ENCODE data around the gene OR13C8.
"Not testable (repeated sequence)": the region's sequence is repeated elsewhere in the genome, so short reads cannot be mapped to it uniquely, and the experiment has no call there.

Gene OR13C8

DNA sequence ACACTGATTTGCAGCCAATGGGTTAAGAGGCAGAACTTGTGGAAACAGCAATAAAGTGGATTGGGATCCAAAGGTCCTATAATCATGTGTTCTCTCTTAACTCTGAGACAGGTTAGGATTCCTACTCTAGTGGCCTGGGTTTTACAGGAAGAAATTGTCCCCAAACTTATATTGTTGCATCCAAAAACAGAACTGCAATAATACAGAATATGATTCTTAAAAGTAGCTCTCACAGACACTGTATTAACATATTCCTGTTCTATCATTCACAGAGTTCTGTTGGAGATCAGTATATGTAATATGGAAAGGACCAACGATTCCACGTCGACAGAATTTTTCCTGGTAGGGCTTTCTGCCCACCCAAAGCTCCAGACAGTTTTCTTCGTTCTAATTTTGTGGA lies at the start of gene OR13C8:
Gene OR13C8, plus strand, starts transcription at position 301 of the 400 bp plus-strand sequence. Its CDS starts 0 bp downstream, at position 301.
- DNase-seq: no peak

DNA sequence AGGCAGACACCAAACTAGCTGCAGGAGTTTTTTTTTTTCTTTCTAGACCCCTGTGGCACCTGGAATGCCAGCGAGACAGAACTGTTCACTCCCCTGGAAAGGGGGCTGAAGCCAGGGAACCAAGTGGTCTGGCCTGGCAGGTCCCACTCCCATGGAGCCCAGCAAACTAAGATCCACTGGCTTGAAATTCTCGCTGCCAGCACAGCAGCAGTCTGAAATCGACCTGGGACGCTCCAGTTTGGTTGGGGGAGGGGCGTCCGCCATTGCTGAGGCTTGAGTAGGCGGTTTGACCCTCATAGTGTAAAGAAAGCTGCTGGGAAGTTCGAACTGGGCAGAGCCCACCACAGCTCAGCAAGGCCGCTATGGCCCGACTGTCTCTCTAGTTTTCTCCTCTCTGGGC lies 48.7 kb upstream of the OR13C8 start:
- DNase-seq: not testable (repeated sequence)

DNA sequence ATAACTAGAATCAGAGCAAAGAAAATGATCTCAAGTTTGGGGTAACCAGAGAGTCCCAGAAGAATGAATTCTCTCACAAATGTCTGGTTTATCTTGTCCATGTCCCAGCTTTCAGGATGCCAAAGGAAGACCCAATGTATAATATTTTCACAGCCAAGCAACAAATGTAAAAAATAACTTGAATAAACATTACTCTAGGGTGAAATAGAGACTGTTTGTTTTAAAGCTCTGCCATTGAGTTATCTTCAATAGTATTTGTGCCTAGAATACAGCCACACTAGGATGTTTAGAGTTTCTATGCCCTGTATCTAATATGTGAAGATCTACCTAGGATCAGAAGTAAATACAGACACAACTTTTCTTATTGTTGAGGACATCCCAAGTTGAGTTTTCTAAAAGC lies 41.9 kb upstream of the OR13C8 start, which contains the start of gene OR13C4:
Gene OR13C4, minus strand, starts transcription at position 101 of the 400 bp plus-strand sequence. Its CDS starts 0 bp downstream, at position 101.
- DNase-seq: no peak

DNA sequence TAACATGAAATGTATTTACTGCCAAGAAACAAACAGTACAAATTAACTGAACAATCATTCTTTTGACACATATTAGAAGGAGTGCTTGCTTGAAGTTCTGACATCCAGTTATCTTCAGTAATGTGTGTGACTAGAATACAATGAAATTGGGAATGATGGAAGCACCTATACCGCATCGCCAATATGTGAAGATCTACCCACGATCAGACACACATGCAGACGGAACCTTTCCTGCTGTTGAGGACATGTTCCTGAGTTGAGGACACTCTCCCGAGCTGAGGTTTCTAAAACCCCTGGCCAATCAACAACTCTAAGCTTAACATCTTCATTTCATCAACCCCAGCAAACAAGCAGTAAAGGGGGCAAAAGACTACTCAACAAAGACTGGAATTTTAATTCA lies 32.2 kb upstream of the OR13C8 start, which contains the start of gene OR13C3:
Gene OR13C3, minus strand, starts transcription at position 101 of the 400 bp plus-strand sequence. CDS start 133 bp downstream, outside the sequence.
- DNase-seq: no peak

DNA sequence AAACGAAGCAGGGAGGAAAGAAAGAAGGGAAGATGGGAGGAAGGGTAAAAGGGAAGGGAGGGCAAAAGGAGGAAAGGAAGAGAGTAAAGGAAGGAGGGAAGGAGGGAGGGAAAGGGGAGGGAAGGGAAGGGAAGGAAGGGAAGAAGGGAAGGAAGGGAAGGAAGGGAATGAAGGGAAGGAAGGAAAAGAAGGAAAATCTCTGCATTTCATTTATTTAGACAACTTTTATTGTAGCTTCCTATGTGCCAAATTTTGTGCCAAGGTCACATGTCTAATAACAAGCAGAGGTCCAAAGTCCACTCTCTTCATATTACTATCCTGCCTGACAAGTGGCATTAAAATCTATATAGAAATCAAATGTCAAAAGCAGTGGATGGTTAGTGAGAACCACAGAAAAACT lies 29.7 kb upstream of the OR13C8 start:
- DNase-seq: no peak

GRCh38 chr9:104544644-104545043 lies 24.3 kb upstream of the OR13C8 start:
- no peak for DNase-seq

GRCh38 chr9:104553261-104553660 lies 15.7 kb upstream of the OR13C8 start:
- DNase-seq: no peak

- DNase-seq: no peak
These were observed 13.4 kb upstream of the OR13C8 start for GRCh38 chr9:104555521-104555920.

DNA sequence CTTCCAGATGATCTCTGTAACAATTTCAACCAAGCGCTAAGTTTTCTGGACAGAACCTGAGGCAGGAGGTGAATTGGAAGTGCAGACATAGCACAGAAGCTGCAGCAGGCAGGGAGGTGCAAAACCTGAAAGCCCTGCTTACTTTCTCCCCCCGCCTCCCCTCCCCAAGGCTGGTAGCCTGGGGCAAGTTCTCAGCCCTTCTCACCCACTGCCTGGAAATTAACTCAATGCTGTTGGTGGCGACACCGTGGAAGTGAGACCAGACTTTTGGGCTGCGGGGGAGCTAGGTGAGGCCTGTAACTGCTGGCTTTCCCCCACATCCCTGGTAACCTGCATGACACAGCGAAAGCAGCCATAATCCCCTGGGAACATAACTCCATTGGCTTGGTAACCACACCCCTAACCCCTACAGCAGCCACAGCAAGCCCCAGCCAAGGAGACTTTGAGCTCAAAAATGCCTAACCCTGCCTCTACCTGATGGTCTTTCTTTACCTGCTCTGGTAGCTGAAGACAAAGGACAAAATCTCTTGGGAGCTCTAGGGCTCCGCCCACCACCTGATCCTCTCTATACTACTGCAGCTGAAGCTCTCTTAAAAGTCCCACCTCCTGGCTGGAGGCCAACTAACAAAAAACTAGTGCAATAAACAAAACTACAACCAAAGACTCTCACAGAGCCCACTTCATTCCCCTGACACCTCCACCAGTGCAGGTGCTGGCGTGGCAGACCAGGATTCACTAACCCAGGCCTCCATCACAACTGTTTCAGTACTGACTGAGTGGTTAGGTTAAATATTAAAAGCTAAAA lies 11.9 kb upstream of the OR13C8 start:
- no peak for DNase-seq

DNA sequence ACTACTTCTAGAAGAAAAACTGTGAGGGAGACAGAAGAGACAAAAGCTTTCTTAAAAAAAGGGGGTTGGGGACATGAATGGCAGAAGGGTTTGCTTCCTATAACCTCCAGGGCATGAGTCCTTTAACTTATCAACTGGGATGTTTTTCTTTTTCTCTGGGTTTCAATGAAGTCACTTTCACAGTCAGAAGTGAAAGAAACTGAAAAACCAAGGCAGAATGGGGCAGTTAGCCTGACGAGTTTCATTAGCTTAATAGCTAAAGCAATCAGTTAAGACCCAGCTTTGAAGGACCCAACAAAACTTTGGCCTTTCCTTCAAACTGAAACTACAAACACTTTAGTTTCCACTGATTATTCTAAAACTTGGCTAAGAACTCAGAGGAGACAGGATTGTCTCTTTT lies 4.6 kb upstream of the OR13C8 start:
- DNase-seq: no peak

DNA sequence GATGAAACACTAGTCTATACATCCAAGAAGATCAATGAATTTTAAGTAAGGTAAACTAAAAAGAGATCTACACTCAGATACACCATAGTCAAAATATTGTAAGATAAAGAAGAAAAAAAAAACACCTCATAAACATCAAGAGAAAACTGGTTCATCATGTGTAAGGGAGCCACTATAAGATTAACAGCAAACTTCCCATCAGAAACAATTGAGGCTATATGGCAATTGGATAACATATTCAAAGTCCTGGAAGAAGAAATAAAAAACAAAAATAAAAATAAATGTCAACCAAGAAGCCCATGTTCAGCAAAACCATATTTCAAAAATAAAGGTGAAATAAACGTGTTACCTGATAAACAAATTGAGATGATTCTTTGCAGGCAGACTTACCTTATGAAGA lies 3.6 kb downstream of the OR13C8 start:
- no peak for DNase-seq

DNA sequence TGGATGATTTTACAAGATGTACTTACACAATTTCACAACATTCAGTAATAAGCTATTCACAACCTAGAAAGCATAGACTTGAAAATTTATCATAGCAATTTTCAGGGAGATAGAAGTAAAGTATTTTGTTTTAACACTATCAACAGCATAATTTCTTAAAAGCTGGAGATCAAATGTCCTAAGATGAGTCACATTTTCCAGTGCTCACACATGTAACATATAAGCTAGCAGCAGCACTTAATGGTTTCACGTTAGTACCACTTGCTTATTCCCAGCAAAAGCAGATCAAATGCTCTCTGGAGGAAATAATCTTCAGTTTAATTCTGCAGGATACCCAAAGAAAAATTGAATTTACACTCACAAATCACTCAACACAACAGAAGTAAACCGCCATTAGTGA lies 6.5 kb downstream of the OR13C8 start:
- DNase-seq: no peak

- DNase-seq: no peak
These were observed 8.3 kb downstream of the OR13C8 start for GRCh38 chr9:104577263-104577662.

- DNase-seq: no peak
These were observed 11.6 kb downstream of the OR13C8 start for GRCh38 chr9:104580562-104580961.

DNA sequence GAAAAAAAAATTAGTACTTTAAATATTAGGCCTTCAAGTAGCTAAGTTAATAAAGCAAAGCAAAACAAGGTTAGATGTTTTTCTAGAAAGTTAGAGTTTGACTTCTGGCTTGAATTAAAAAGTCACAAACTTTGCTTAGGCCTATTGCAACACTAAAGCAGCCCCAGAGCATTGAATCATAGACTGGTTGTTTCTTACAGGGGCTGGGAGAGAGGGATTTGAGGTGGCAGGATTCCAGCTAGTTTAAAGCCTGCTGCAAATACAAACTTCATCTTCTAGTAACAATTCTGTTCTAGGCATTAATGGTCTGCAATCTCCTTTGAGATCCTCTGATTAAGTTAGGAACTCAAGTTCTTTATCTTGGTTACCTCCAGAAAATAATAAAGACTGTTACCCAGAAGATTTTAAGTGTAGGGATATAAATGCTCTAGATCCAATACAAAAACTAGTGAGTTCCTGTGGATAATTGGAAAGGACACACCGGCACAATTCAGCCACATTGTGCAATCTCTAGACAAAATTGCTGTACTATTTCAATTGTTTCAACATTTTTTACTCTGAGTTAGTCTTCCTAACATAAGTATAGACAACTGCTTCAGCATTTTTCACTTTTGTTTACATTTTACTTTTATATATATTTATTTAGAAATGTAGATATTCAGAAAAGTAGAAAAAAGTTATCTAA lies 17.7 kb downstream of the OR13C8 start:
- DNase-seq: no peak

- no peak for DNase-seq
These were observed 20.7 kb downstream of the OR13C8 start for GRCh38 chr9:104589626-104590025.

DNA sequence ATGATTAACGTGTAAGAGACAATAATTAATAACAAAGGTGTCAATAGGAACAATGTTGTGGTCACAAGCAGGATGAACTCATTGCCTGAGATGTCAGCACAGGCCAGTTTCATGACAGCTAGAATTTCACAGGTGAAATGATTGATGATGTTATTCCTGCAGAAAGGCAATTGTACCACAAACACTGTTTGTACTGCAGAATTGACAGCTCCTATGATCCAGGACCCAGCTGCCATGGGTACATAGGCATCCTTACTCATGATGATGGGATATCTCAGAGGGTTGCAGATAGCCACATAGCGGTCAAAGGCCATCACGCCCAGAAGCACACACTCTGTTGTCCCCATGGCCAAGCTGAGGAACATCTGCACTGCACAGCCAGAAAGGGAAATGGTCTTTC lies 29.8 kb downstream of the OR13C8 start:
- DNase-seq: not testable (repeated sequence)

DNA sequence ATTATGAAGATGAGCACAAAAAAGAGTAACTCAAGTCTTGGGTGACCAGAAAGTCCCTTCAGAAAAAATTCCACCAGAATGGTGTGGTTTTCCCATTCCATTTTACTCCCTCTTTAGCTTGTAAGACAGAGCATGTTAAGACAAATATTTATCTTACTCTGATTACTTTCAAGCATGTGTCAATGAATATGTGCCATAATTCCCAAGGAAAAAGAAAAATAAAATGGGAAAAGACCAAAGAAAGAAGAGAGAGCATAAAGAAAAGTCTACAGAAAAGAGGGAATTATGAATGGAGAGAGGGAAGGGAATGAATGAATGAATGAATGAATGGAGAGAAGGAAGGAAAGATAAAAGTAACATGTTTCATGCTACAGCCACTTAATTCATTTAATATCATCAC lies 30.3 kb downstream of the OR13C8 start, which contains the start of gene OR13C5:
Gene OR13C5, minus strand, starts transcription at position 101 of the 400 bp plus-strand sequence. Its CDS starts 0 bp downstream, at position 101.
- DNase-seq: not testable (repeated sequence)

DNA sequence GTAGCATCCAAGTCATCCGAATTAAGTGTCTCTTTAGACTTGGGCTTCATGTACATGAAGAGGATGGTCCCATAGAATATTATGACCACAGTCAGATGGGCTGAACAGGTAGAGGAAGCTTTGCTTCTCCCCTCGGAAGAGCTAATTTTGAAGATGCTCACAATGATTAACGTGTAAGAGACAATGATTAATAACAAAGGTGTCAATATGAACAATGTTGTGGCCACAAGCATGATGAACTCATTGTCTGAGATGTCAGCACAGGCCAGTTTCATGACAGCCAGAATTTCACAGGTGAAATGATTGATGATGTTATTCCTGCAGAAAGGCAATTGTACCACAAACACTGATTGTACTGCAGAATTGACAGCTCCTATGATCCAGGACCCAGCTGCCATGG lies 35.8 kb downstream of the OR13C8 start:
- no peak for DNase-seq

- DNase-seq: not testable (repeated sequence)
These were observed 36.6 kb downstream of the OR13C8 start, which contains the start of gene OR13C2 for GRCh38 chr9:104605527-104605926. Gene OR13C2 (minus strand): TSS chr9:104605627. CDS start chr9:104605627, 0 bp downstream.

DNA sequence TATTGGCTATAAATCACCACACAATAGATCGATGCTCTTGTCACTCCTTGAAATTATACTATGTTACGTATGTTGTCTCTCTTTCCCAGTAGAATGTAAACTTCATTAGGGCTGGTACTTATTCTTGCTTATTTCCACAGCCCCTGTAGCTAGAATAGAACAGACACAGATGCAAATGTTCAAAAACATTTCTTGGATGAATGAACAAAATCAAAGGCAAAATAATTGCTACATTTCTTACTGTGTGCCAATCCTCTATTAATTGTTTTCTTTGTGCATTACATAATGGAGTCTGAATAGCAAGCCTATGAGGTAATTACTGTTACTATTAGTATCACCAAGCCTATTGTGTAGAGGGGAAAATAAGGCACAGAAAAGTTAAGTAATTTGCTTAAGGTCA lies 37.2 kb downstream of the OR13C8 start:
- no peak for DNase-seq

GRCh38 chr9:104608336-104608735 lies 39.4 kb downstream of the OR13C8 start:
- DNase-seq: no peak
